BJ (cell line): ENCODE results near the gene NKD2. TPM values are rescaled to one million over a fixed set of nuclear protein-coding genes. Genes with fewer than 3 reads are reported as not detected.
A peak's percentile ranks its signal among the peaks of the same experiment; 100 is the strongest.

Source experiments
- CTCF ChIA-PET: fragments of 350-600 bp; formaldehyde crosslinking; extraction: SDS; loops from one replicate; lab custom pipeline; 2021; ENCODE audit warnings: antibody characterized with exemption, inconsistent platforms; lab: Yijun Ruan, JAX
- POLR2A ChIA-PET: fragments of 300-600 bp; sonication (Branson Sonifier 250); formaldehyde crosslinking; extraction: SDS; loops from one replicate; lab custom pipeline; 2021; ENCODE audit warnings: antibody characterized with exemption; lab: Charles Lee
- DNase-seq: peaks from one replicate; pipeline ENCODE4 v3.0.0-alpha.2; 2011; ENCODE audit warnings: low read depth
- H3K27me3 ChIP-seq: 2 replicates; pipeline ENCODE4 v1.6.0; 2011; ENCODE audit warnings: low read length; ENCODE audit not compliant: control insufficient read depth, insufficient read depth
- H3K36me3 ChIP-seq: 2 replicates; pipeline ENCODE4 v1.5.1; 2011; ENCODE audit warnings: low read length; ENCODE audit not compliant: control insufficient read depth, insufficient read depth
- H3K4me3 ChIP-seq: 2 replicates; pipeline ENCODE4 v1.5.1; 2011; ENCODE audit warnings: low read depth, mild to moderate bottlenecking, control low read depth, low read length
- CTCF ChIP-seq: IDR thresholded peaks from 2 replicates; pipeline ENCODE4 v1.5.1; 2011; ENCODE audit warnings: low read depth, mild to moderate bottlenecking, control low read depth, inconsistent platforms, low read length, moderate library complexity; ENCODE audit not compliant: insufficient read depth
- polyA plus RNA-seq: library from polyadenylated mRNA; depleted of rRNA; stranded (reverse); fragments of >200 nt; gene quantifications from 2 replicates; pipeline ENCODE4 v1.2.3, GENCODE V29; 2011

Gene NKD2
- polyA plus RNA-seq, 1 experiment = not detected

DNA sequence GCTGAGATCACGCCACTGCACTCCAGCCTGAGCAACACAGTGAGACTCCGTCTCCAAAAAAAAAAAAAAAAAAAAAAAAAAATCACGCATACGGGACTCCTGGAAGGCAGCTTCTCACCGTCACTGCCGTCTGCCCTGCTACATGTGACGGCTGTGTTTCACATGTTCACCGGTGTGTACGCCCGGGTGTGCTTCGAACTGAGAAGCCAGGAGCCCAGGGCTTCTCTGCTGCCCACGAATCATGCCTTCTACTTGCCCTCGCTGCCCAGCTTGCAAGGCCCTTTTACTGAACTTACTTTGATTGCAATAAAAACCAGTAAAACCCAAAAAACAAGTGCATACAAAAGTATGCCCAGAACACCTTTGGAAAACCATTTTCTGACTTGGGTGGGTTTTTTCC, 5.8 kb upstream of the NKD2 start:
- no peak for TF ChIP-seq CTCF
- ChIA-PET POLR2A (interaction anchor here (0.7 kb wide), 2 partner anchors 27 to 122 kb away, joined by 10 to 20 read pairs; no protein-coding TSS in a partner anchor), CTCF (interaction anchor here (1.1 kb wide), 1 partner anchor 68 kb away, joined by 4 read pairs; no protein-coding TSS in a partner anchor)
- no peak for DNase-seq
- H3K27me3 ChIP-seq = peaks cover 40% of the 10 kb centered on the region
- no peaks in the 10 kb centered on the region for H3K36me3 ChIP-seq
- H3K4me3 ChIP-seq = no peak overlapping the region

- no peak for DNase-seq
- Histone ChIP-seq H3K27me3 (peaks cover 40% of the 10 kb centered on the region), H3K36me3 (no peaks in the 10 kb centered on the region), H3K4me3 (no peak overlapping the region)
- no peak for TF ChIP-seq CTCF
- ChIA-PET CTCF (no interaction called here), POLR2A (interaction anchor here (0.7 kb wide), 1 partner anchor 27 kb away, joined by 10 read pairs; no protein-coding TSS in a partner anchor)
Observed at GRCh38 chr5:1003296-1003937, 5.2 kb upstream of the NKD2 start.

DNA sequence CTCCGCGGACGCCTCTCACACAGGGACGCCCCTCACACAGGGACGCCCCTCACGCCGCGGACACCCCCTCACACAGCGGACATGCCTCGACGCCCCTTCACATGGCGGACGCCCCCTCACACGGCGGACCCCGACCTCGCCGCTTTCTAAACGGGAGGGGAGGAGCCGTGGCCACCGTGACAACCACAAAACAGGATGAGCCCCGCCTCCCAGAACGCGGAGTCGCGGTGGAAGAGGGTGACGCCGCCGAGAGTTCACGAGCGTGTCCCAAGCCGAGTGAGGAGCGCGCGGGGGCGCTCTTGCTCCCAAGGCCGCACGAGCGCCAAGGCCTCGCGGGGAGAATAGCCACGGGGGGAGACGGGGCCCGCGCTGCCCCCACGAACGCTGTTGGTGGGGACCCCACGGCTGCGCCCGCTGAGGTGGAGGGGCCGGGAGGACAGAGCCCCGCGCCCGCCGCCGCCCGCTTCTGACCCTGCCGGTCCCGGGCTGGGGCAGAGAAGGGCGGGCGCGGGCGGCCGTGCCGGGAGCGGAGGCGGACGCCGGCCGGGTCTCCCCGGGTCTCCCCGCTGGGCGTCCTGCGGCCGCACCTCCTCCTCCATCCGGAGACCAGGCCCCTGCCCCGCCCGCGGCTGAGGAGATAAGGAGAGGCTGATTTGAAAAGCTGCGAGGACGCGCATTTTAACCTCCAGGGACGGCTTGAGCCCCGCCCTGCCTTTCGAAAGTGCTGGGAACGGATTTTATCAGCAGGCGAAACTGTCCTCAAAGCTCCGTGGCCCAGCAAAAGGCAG, 3.9 kb upstream of the NKD2 start:
- ChIA-PET POLR2A (no interaction called here), CTCF (interaction anchor here (0.9 to 1.2 kb wide), 6 partner anchors 14 to 136 kb away, joined by 3 to 5 read pairs (median 3); no protein-coding TSS in a partner anchor)
- DNase-seq = no peak
- Histone ChIP-seq H3K4me3 (peak overlapping the region; percentile 35), H3K27me3 (peaks cover 38% of the 10 kb centered on the region), H3K36me3 (no peaks in the 10 kb centered on the region)
- TF ChIP-seq CTCF = peak; percentile 63

- no peak for TF ChIP-seq CTCF
- H3K27me3 ChIP-seq = peaks cover 39% of the 10 kb centered on the region
- ChIA-PET POLR2A (no interaction called here), CTCF (interaction anchor here (0.9 to 1.2 kb wide), 6 partner anchors 14 to 135 kb away, joined by 3 to 5 read pairs (median 3); no protein-coding TSS in a partner anchor)
- DNase-seq = no peak
- no peaks in the 10 kb centered on the region for H3K36me3 ChIP-seq
- no peak overlapping the region for H3K4me3 ChIP-seq
Observed at GRCh38 chr5:1005249-1005851, 3.3 kb upstream of the NKD2 start.
